Activated gamma-delta T cell treated with Interleukin-2 at 50 U/mL for 16 hours (primary cell): Measurements from ENCODE around the gene TMEM154.

Experiments used
- DNase-seq: peaks from one replicate; pipeline ENCODE4 v3.0.0-alpha.2; 2020

Gene TMEM154

GRCh38 chr4:152620915-152621314 is 58.9 kb downstream of the TMEM154 start:
- DNase-seq: no peak

DNA sequence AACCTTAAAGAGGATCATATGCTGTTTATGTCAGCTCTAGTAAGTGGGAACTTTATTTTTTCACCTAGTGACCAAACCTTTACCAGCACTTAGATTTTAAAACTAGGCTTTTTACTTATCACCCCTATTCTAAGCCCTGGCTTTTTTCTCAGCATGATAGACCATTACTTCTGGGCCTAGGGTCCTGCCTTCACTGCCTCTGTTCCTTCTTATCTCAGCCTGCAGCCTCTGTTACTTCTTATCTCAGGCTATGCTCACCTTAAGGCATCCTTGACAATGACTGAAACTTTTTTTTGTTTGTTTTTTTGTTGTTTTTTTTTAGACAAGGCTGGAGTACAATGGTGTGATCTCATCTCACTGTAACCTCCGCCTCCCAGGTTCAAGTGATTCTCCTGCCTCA is 59.6 kb downstream of the TMEM154 start:
- DNase-seq: no peak

GRCh38 chr4:152619556-152619955 is 60.2 kb downstream of the TMEM154 start:
- DNase-seq: no peak

DNA sequence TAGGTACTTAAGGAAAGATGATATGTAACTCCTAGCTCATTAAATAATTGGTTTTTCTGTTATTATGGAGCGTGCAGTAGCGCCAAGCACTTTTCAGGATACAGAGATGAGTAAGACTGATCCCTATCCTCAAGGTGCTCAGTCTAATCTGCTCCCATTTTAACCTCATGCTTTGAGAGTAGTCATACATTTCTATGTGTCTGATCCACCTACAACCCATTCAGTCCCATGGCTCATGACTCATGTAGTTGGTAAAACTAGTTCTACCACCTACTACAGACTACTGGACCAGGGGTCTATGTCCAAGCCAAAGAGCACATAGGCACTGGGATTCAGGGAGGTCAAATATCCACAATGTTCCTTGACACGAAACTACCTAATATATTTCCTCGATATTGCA is 60.8 kb downstream of the TMEM154 start:
- no peak for DNase-seq

- no peak for DNase-seq
Observed at GRCh38 chr4:152616804-152617203, 63.0 kb downstream of the TMEM154 start.

GRCh38 chr4:152613841-152614721 is 65.7 kb downstream of the TMEM154 start:
- no peak for DNase-seq

GRCh38 chr4:152613351-152613750 is 66.4 kb downstream of the TMEM154 start:
- no peak for DNase-seq

GRCh38 chr4:152610131-152610530 is 69.7 kb downstream of the TMEM154 start:
- no peak for DNase-seq

- DNase-seq: no peak
Observed at GRCh38 chr4:152609481-152609880, 70.3 kb downstream of the TMEM154 start.

- DNase-seq: no peak
Observed at GRCh38 chr4:152607178-152607577, 72.6 kb downstream of the TMEM154 start.

GRCh38 chr4:152606753-152607152 is 73.0 kb downstream of the TMEM154 start:
- no peak for DNase-seq

GRCh38 chr4:152605641-152606335 is 74.0 kb downstream of the TMEM154 start:
- DNase-seq: no peak

- DNase-seq: no peak
Observed at GRCh38 chr4:152605031-152605430, 74.8 kb downstream of the TMEM154 start.

DNA sequence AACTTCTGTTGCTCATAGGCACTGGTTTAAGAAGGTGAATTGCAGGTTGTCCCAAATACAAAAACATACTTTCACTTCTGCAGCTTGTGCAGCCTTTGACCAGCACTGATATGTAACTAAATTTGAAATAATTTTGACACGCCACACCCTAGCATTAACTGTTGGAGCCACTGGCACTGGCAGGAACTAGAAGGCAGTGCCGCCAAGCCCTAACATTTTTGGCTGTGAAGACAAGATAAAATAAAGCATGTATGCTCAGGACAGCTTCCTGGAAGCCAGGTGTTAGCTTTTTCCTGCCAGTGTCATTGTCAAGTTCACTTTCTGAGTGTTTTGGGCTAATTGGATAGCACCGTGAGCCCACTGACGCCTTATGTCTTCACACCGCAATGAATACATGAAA is 78.6 kb downstream of the TMEM154 start:
- no peak for DNase-seq

- DNase-seq: no peak
Observed at GRCh38 chr4:152599636-152600035, 80.2 kb downstream of the TMEM154 start.

GRCh38 chr4:152599095-152599494 is 80.7 kb downstream of the TMEM154 start:
- no peak for DNase-seq

DNA sequence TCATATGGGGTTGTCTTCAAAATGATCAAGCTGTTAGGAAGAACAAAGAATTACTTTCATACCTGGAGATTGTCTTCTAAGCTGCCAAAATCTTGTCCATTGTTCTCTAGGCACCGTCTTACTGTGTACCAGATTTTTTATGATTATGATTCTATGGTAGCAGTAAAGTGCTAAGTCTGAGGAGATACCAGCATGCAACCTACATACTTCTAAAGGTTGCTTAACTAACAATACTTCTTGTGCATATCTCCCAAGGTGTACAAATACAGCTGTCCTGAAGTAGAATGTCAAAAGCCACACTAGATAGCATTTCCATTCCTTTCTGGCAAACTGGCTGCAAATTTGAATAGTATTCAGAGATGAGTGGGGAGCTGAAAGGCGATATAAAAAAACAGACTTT is 81.3 kb downstream of the TMEM154 start:
- DNase-seq: no peak

GRCh38 chr4:152594978-152595925 is 84.5 kb downstream of the TMEM154 start:
- no peak for DNase-seq

DNA sequence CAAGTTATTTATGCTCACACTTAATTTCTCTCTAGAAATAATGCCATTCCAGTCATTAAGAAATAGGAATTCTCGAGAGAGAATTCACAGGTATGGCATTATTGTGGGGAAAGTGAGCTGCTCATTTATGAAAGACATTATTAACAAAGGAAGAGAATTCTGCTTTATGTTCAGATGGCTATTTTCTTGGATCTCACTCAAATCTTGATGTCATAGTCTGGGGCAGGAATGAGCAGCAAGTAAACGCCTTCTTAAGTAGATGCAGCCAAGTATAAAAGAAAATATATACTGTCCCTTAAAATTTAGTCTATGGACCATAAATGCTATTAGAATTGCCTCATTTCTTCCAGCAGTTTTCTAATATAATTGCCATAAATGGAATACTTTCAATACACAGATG is 85.7 kb downstream of the TMEM154 start:
- DNase-seq: no peak

DNA sequence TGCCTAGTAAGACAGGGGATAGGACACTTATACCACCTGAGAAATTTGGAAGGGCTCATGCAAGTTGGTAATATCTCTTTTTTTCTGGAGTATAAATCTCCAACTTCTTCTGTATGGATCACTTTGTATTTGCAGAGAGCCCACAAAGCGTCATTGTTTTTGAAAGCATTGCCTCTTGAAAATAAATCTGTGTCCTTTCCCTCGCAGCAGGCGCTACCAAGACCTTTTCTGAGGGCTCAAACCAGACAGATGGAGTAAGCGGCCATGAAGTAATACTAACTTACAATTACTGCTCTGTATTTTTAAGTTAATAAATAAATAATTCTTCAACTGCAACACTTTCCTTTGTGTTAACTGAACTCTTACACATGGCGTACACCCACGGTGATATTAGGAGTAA is 87.9 kb downstream of the TMEM154 start:
- no peak for DNase-seq

DNA sequence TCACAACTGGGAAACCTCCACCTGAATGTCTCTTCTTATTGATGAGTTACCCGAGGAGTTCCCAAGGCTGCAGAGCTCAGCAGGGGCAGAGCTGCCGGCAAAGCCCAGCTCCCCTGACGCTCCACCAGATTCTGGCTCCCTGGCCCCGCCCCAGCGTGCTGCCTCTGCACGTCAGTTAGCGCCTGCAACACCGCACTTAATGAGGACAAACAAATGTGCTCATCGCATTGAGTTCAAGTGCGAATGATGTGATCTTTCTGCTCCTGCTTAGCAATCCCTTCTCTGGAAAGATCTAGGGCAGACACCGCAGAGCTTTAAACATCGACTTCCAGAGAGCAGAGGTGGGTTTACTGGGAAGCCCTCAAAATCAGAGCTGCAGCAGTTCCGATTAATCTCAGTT is 88.4 kb downstream of the TMEM154 start:
- DNase-seq: no peak

- no peak for DNase-seq
Observed at GRCh38 chr4:152590179-152591031, 89.4 kb downstream of the TMEM154 start.
